ENCODE results near the gene DPP6. TPM values are rescaled to one million over a fixed set of nuclear protein-coding genes. Genes with fewer than 3 reads are reported as not detected.

The DPP6 gene
- total and polyA plus RNA-seq, 9 of the 15 experiments (the other 6 are each of a cell fraction or from before 2014, with no cell fraction given): not detected

GRCh38 chr7:154699417-154699816, 647.2 kb downstream of the DPP6 start (continued):
- no peak for TF ChIP-seq ARID4B (CRISPR knock-in tag; IDR thresholded peaks at IDR 0.05)
- TF ChIP-seq ZKSCAN8 (CRISPR knock-in tag; IDR thresholded peaks at IDR 0.05): no peak
- no peak for TF ChIP-seq E4F1 (CRISPR knock-in tag; IDR thresholded peaks at IDR 0.05; ENCODE audit: borderline replicate concordance)
- TF ChIP-seq JUN (IDR thresholded peaks at IDR 0.05; ENCODE audit: borderline replicate concordance, low read depth, low read length): peak; percentile 45; the same call in 1 of the 2 replicates
- no peak for TF ChIP-seq JUN (CRISPR knock-in tag; IDR thresholded peaks at IDR 0.05; ENCODE audit: borderline replicate concordance)
- no peak for TF ChIP-seq NFATC3 (IDR thresholded peaks at IDR 0.05)
- TF ChIP-seq ZNF717 (CRISPR knock-in tag; IDR thresholded peaks at IDR 0.05): no peak
- TF ChIP-seq NBN (IDR thresholded peaks at IDR 0.05; ENCODE audit: low read depth): no peak
- TF ChIP-seq SAFB2 (IDR thresholded peaks at IDR 0.05; ENCODE audit: borderline replicate concordance, low read depth, low read length, severe bottlenecking): no peak
- TF ChIP-seq ZFPM2 (CRISPR knock-in tag; IDR thresholded peaks at IDR 0.05): no peak
- TF ChIP-seq CBFA2T3 (IDR thresholded peaks at IDR 0.05): peak; percentile 40
